Neural cell (in vitro differentiated cells): ENCODE results near the gene MOV10L1. TPM values are rescaled to one million over a fixed set of nuclear protein-coding genes. Genes with fewer than 3 reads are reported as not detected.

ENCODE experiments used
- H2AFZ ChIP-seq: fragments of 200-600, 300-800 bp; sonication (generic), shearing (Covaris generic); 2 replicates; pipeline ENCODE4 v1.6.0; 2014; ENCODE audit warnings: low read depth, mild to moderate bottlenecking, antibody characterized with exemption, low read length, moderate library complexity
- H3F3A ChIP-seq: fragments of 200-600 bp; shearing (Covaris generic); 2 replicates; pipeline ENCODE4 v1.6.1; 2016; ENCODE audit warnings: mild to moderate bottlenecking, moderate library complexity, mixed read lengths, antibody characterized with exemption, low read length; ENCODE audit not compliant: insufficient read depth, poor library complexity, severe bottlenecking
- H3K27ac ChIP-seq: fragments of 200-600, 300-800 bp; sonication (generic), shearing (Covaris generic); 2 replicates; pipeline ENCODE4 v1.5.1; 2014; ENCODE audit warnings: mild to moderate bottlenecking, low read length, moderate library complexity
- H3K27me3 ChIP-seq: fragments of 300-800, 200-600 bp; sonication (generic), shearing (Covaris generic); 2 replicates; pipeline ENCODE4 v1.6.0; 2014; ENCODE audit warnings: mild to moderate bottlenecking, low read depth, low read length, moderate library complexity; ENCODE audit not compliant: insufficient read depth
- H3K36me3 ChIP-seq: fragments of 300-800, 200-600 bp; sonication (generic), shearing (Covaris generic); 2 replicates; pipeline ENCODE4 v1.5.1; 2014; ENCODE audit warnings: mild to moderate bottlenecking, antibody characterized with exemption, low read length, moderate library complexity; ENCODE audit not compliant: insufficient read depth
- H3K4me2 ChIP-seq: fragments of 300-800, 200-600 bp; sonication (generic), shearing (Covaris generic); 2 replicates; pipeline ENCODE4 v1.6.0; 2014; ENCODE audit warnings: mild to moderate bottlenecking, low read length
- H3K4me3 ChIP-seq: fragments of 300-800, 200-600 bp; sonication (generic), shearing (Covaris generic); 2 replicates; pipeline ENCODE4 v1.5.1; 2014; ENCODE audit warnings: mild to moderate bottlenecking, low read length, moderate library complexity
- H3K79me2 ChIP-seq: fragments of 200-600 bp; shearing (Covaris generic); replicated peaks from 2 replicates; pipeline ENCODE4 v1.6.0; 2014; ENCODE audit warnings: mild to moderate bottlenecking, low read length, moderate library complexity; ENCODE audit not compliant: insufficient read depth
- H3K9ac ChIP-seq: fragments of 300-800, 200-600 bp; sonication (generic), shearing (Covaris generic); 2 replicates; pipeline ENCODE4 v1.6.1; 2016; ENCODE audit warnings: mild to moderate bottlenecking, low read length, mixed read lengths
- H3K9me2 ChIP-seq: fragments of 200-600 bp; shearing (Covaris generic); 2 replicates; pipeline ENCODE4 v1.6.1; 2016; ENCODE audit warnings: mild to moderate bottlenecking, low read length, mixed read lengths; ENCODE audit not compliant: insufficient read depth
- H3K9me3 ChIP-seq: fragments of 200-600, 300-800 bp; sonication (generic), shearing (Covaris generic); 2 replicates; pipeline ENCODE4 v1.6.1; 2016; ENCODE audit warnings: mild to moderate bottlenecking, mixed run types, low read length, moderate library complexity, mixed read lengths
- H4K20me1 ChIP-seq: fragments of 200-600 bp; shearing (Covaris generic); 2 replicates; pipeline ENCODE4 v1.6.1; 2016; ENCODE audit warnings: mild to moderate bottlenecking, mixed run types; ENCODE audit not compliant: insufficient read depth
- EP300 ChIP-seq: fragments of 450-650 bp; conservative IDR thresholded peaks from 2 replicates; pipeline ENCODE4 v1.6.1; 2014; ENCODE audit warnings: antibody characterized with exemption, mild to moderate bottlenecking, moderate library complexity; ENCODE audit not compliant: poor library complexity, severe bottlenecking
- EZH2 ChIP-seq: fragments of 200-600, 300-800 bp; shearing (Covaris generic), sonication (generic); IDR thresholded peaks from 2 replicates; pipeline ENCODE4 v1.6.1; 2014; ENCODE audit warnings: antibody characterized with exemption, low read length, borderline replicate concordance, mild to moderate bottlenecking; ENCODE audit not compliant: insufficient read depth, poor library complexity, severe bottlenecking
- MXI1 ChIP-seq: fragments of 450-650 bp; conservative IDR thresholded peaks from 2 replicates; pipeline ENCODE4 v1.6.1; 2014; ENCODE audit warnings: antibody characterized with exemption, mild to moderate bottlenecking; ENCODE audit not compliant: poor library complexity, severe bottlenecking
- POLR2AphosphoS5 ChIP-seq: IDR thresholded peaks from 2 replicates; pipeline ENCODE4 v1.6.1; 2012
- RAD21 ChIP-seq: fragments of 450-650 bp; conservative IDR thresholded peaks from 2 replicates; pipeline ENCODE4 v1.6.1; 2014; ENCODE audit warnings: antibody characterized with exemption, mild to moderate bottlenecking, moderate library complexity
- REST ChIP-seq: IDR thresholded peaks from 2 replicates; pipeline ENCODE4 v1.6.1; 2012; ENCODE audit warnings: borderline replicate concordance
- SMC3 ChIP-seq: fragments of 450-650 bp; conservative IDR thresholded peaks from 2 replicates; pipeline ENCODE4 v1.6.1; 2014; ENCODE audit warnings: antibody characterized with exemption, mild to moderate bottlenecking, moderate library complexity; ENCODE audit not compliant: poor library complexity
- TAF1 ChIP-seq: IDR thresholded peaks from 2 replicates; pipeline ENCODE4 v1.6.1; 2012; ENCODE audit warnings: low read depth
- polyA plus RNA-seq: library from polyadenylated mRNA; depleted of rRNA; stranded (reverse); fragments of >200 nt; gene quantifications from 2 replicates; pipeline ENCODE4 v1.2.3, GENCODE V29; 2014
- TF ChIP-seq, protein P1 (sequence below): fragments of 450-650 bp; IDR thresholded peaks from 2 replicates; pipeline ENCODE4 v1.5.1; 2014; ENCODE audit warnings: antibody characterized with exemption, mild to moderate bottlenecking, moderate library complexity; ENCODE audit not compliant: poor library complexity, severe bottlenecking

The MOV10L1 gene
- polyA plus RNA-seq, 1 donor from 2014 or later = not detected

DNA sequence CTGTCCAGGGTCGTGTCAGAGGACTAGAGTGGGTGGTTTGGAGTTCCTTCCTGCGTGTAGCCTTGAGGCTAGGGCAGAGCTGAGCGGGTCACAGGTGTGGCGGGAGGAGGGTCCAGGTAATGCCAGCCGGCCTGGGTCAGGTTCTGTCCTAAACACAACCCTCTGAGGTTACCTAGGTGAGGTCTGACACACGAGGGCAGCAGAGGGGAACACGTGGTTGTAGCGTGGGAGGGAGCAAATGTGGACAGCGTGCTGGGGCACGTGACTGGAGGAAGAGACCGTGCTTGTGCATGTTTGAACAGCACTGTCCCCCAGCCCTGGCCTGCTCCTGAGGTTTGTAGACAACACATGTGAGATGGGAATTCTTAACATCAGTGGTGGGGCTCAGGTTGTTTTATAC is 13.1 kb downstream of the MOV10L1 start:
- Histone ChIP-seq H3K4me2 (no peak overlapping the region), H3K9ac (no peak overlapping the region)
- no peak for TF ChIP-seq MXI1
- no peak for TF ChIP-seq TAF1
- no peak for TF ChIP-seq EP300
- TF ChIP-seq EZH2 = no peak

DNA sequence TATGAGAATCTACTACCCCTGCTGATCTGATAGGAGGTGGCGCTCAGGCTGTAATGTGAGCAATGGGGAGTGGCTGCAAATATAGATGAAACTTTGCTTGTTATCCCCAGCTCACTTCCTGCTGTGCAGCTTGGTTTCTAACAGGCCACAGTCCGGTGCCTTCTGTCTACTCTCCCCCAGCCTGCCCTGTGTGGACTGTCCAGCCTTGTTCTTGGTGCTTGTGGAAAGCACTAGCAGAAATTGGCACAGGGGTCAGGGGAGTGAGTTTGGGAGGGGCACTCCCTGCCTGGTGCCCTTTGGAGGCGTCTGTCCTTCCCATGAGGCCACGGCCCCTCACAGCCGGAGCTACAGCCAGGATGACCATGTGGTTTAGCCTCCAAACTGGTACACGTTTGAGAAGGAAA is 14.3 kb downstream of the MOV10L1 start:
- no peaks in the 10 kb centered on the region for H3K9me3 ChIP-seq
- H3F3A ChIP-seq = no peaks in the 10 kb centered on the region
- no peaks in the 10 kb centered on the region for H3K27me3 ChIP-seq
- H3K27ac ChIP-seq = no peak overlapping the region
- H3K9ac ChIP-seq = no peak overlapping the region
- H3K79me2 ChIP-seq = no peaks in the 10 kb centered on the region
- no peak overlapping the region for H3K4me2 ChIP-seq
- H3K36me3 ChIP-seq = no peaks in the 10 kb centered on the region
- H4K20me1 ChIP-seq = no peaks in the 10 kb centered on the region
- no peak overlapping the region for H2AFZ ChIP-seq
- H3K9me2 ChIP-seq = no peaks in the 10 kb centered on the region
- TF ChIP-seq MXI1 (no peak), POLR2AphosphoS5 (no peak), SMC3 (no peak), TAF1 (no peak), EP300 (no peak), RAD21 (no peak), EZH2 (no peak), REST (no peak)
- TF ChIP-seq, protein P1, sequence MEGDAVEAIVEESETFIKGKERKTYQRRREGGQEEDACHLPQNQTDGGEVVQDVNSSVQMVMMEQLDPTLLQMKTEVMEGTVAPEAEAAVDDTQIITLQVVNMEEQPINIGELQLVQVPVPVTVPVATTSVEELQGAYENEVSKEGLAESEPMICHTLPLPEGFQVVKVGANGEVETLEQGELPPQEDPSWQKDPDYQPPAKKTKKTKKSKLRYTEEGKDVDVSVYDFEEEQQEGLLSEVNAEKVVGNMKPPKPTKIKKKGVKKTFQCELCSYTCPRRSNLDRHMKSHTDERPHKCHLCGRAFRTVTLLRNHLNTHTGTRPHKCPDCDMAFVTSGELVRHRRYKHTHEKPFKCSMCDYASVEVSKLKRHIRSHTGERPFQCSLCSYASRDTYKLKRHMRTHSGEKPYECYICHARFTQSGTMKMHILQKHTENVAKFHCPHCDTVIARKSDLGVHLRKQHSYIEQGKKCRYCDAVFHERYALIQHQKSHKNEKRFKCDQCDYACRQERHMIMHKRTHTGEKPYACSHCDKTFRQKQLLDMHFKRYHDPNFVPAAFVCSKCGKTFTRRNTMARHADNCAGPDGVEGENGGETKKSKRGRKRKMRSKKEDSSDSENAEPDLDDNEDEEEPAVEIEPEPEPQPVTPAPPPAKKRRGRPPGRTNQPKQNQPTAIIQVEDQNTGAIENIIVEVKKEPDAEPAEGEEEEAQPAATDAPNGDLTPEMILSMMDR = no peak
- H3K4me3 ChIP-seq = no peak overlapping the region

More for the DNA sequence above, 13.1 kb downstream of the MOV10L1 start:
- Histone ChIP-seq H3K9me2 (no peaks in the 10 kb centered on the region), H3K4me3 (no peak overlapping the region), H3K27ac (no peak overlapping the region), H3K9me3 (no peaks in the 10 kb centered on the region), H3K27me3 (no peaks in the 10 kb centered on the region), H3K36me3 (no peaks in the 10 kb centered on the region), H2AFZ (no peak overlapping the region), H4K20me1 (no peaks in the 10 kb centered on the region), H3F3A (no peaks in the 10 kb centered on the region), H3K79me2 (no peaks in the 10 kb centered on the region)
